Urothelium cell line (cell line): ENCODE results near the gene RGS5.

Experiments used
- DNase-seq: peaks from one replicate; pipeline ENCODE4 v3.0.0; 2011; ENCODE audit warnings: low spot score, mixed read lengths
- FAIRE-seq: peaks from 2 replicates; lab custom pipeline; 2011; peaks lifted over from hg19 to GRCh38; lab: Jason Lieb, UNC

Gene RGS5

DNA sequence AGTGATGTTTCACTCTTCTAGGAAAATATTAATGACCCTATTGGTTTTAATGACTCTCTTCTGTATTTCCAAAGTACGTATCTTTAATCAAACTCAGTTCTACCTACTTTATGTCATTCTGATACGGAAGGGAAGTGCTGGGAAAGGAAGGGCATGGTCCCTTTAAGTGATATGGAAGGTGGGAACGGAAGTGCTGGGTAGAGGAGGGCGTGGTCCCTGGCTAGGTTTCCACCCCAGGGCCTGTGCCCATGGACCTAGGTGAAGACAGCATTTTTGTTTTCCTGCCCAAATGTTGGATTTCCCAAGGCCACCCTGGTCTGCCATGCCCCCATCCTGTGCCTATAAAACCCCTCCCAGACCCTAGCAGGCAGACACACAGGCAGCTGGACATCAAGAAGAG, 109.5 kb downstream of the RGS5 start:
- no peak for FAIRE-seq
- DNase-seq, result no peak
